GM12878 (cell line): Measurements from ENCODE around the gene DCTPP1. TPM values are rescaled to one million over a fixed set of nuclear protein-coding genes. Genes with fewer than 3 reads are reported as not detected.

Experiments
- CBFB ChIP-seq: IDR thresholded peaks from 2 replicates; pipeline ENCODE4 v1.6.1; 2016; ENCODE audit warnings: antibody characterized with exemption, low read depth
- FOS ChIP-seq: IDR thresholded peaks from 3 replicates; pipeline ENCODE4 v1.6.1; 2011; ENCODE audit warnings: borderline replicate concordance; ENCODE audit not compliant: insufficient read length; ENCODE audit errors: extremely low read depth
- FOXM1 ChIP-seq: IDR thresholded peaks from 2 replicates; pipeline ENCODE4 v1.6.1; 2012; ENCODE audit warnings: low read depth, mild to moderate bottlenecking, inconsistent platforms, low read length, moderate library complexity
- HCFC1 ChIP-seq: fragments of 150-350 bp; IDR thresholded peaks from 2 replicates; pipeline ENCODE4 v1.6.1; 2014; ENCODE audit warnings: low read length
- HDAC2 ChIP-seq: fragments of 200-600 bp; sonication (generic); IDR thresholded peaks from 2 replicates; pipeline ENCODE4 v1.6.1; 2017
- IKZF1 ChIP-seq: fragments of 450-650 bp; conservative IDR thresholded peaks from 2 replicates; pipeline ENCODE4 v1.6.1; 2017; ENCODE audit warnings: antibody characterized with exemption, mild to moderate bottlenecking
- LARP7 ChIP-seq: fragments of 450-650 bp; IDR thresholded peaks from 2 replicates; pipeline ENCODE4 v1.6.1; 2017; ENCODE audit warnings: mild to moderate bottlenecking
- MTA2 ChIP-seq: fragments of 450-650 bp; IDR thresholded peaks from 2 replicates; pipeline ENCODE4 v1.6.1; 2016; ENCODE audit warnings: low read depth, mild to moderate bottlenecking, moderate library complexity
- MXI1 ChIP-seq: fragments of 150-350 bp; IDR thresholded peaks from 2 replicates; pipeline ENCODE4 v1.6.1; 2011; ENCODE audit warnings: low read depth, mild to moderate bottlenecking, inconsistent platforms, low read length, improper control_type of control experiment
- NR2C1 ChIP-seq: fragments of 450-650 bp; IDR thresholded peaks from 2 replicates; pipeline ENCODE4 v1.6.1; 2017; ENCODE audit warnings: antibody characterized with exemption, mild to moderate bottlenecking, moderate library complexity
- PAX8 ChIP-seq: fragments of 450-650 bp; IDR thresholded peaks from 2 replicates; pipeline ENCODE4 v1.6.1; 2017; ENCODE audit warnings: mild to moderate bottlenecking, moderate library complexity
- POLR2AphosphoS2 ChIP-seq: IDR thresholded peaks from 2 replicates; pipeline ENCODE4 v1.6.1; 2011; ENCODE audit warnings: low read depth, mild to moderate bottlenecking, low read length, improper control_type of control experiment, moderate library complexity
- SIN3A ChIP-seq: IDR thresholded peaks from 2 replicates; pipeline ENCODE4 v1.6.1; 2012; ENCODE audit warnings: low read depth, low read length, improper control_type of control experiment
- SIX5 ChIP-seq: IDR thresholded peaks from 2 replicates; pipeline ENCODE4 v1.6.1; 2011; ENCODE audit warnings: mild to moderate bottlenecking, low read depth, low read length, moderate library complexity; ENCODE audit not compliant: severe bottlenecking
- SRF ChIP-seq, 2 experiments: IDR thresholded peaks; 2 replicates each; pipeline ENCODE4 v1.6.1; 2011; ENCODE audit warnings: low read depth in 2 of 2, low read length in 2 of 2, mild to moderate bottlenecking in 1 of 2, moderate library complexity in 1 of 2
- SUZ12 ChIP-seq: fragments of 200-600 bp; sonication (generic); IDR thresholded peaks from one replicate; pipeline ENCODE4 v1.6.1; 2018; ENCODE audit warnings: antibody characterized with exemption, mild to moderate bottlenecking; ENCODE audit not compliant: unreplicated experiment
- TARDBP ChIP-seq: IDR thresholded peaks from 2 replicates; pipeline ENCODE4 v1.6.1; 2016; ENCODE audit warnings: borderline replicate concordance
- TCF12 ChIP-seq: IDR thresholded peaks from 2 replicates; pipeline ENCODE4 v1.6.1; 2011; ENCODE audit warnings: low read depth, mild to moderate bottlenecking, low read length
- WRNIP1 ChIP-seq: IDR thresholded peaks from 2 replicates; pipeline ENCODE4 v1.6.1; 2011; ENCODE audit warnings: low read depth, low read length, improper control_type of control experiment, borderline replicate concordance
- ZNF384 ChIP-seq: IDR thresholded peaks from 2 replicates; pipeline ENCODE4 v1.6.1; 2012; ENCODE audit warnings: low read depth, mild to moderate bottlenecking, low read length, improper control_type of control experiment, borderline replicate concordance
- polyA plus RNA-seq, 11 experiments: library from polyadenylated mRNA; depleted of rRNA in 4 of 11; unstranded in 6 of 11; stranded (reverse) in 5 of 11; fragments of >200 nt; fragmentation: Nextera tagmentation in 4 of 11; fragmentation: Illumina TruSeq in 1 of 11; extraction: Ambion mirVana in 4 of 11; extraction: Trizol in 1 of 11; gene quantifications; 1 replicate in 1 of 11; 2 replicates in 10 of 11; pipeline versions ENCODE4 v1.2.1 to v1.2.3, GENCODE V29; 2011 to 2016; ENCODE audit warnings: inconsistent platforms in 2 of 11, missing spikeins in 2 of 11, low read depth in 1 of 11
- total RNA-seq, 4 experiments: library from RNA; depleted of rRNA in 3 of 4; stranded (reverse); fragments of >200 nt in 3 of 4; fragmentation: Illumina TruSeq in 1 of 4; extraction: Trizol in 1 of 4; gene quantifications; 2 replicates each; pipeline versions ENCODE4 v1.2.1 to v1.2.3, GENCODE V29; 2013 to 2021
- TF ChIP-seq, protein P1 (sequence below): fragments of 450-650 bp; IDR thresholded peaks from 2 replicates; pipeline ENCODE4 v1.6.1; 2018; ENCODE audit warnings: mild to moderate bottlenecking, low read depth, moderate library complexity; ENCODE audit not compliant: partially characterized antibody
- TF ChIP-seq, protein P2 (sequence below): IDR thresholded peaks from 2 replicates; pipeline ENCODE4 v1.6.1; 2011; ENCODE audit warnings: borderline replicate concordance, low read depth, mild to moderate bottlenecking, moderate library complexity, low read length; ENCODE audit not compliant: insufficient read depth, poor library complexity, severe bottlenecking
- TF ChIP-seq, protein P3 (sequence below): fragments of 450-650 bp; conservative IDR thresholded peaks from 2 replicates; pipeline ENCODE4 v1.6.1; 2017; ENCODE audit warnings: mild to moderate bottlenecking, moderate library complexity

The DCTPP1 gene
- total and polyA plus RNA-seq, 10 of the 15 experiments (the other 5 are each of a cell fraction or from before 2014, with no cell fraction given): 72.1 to 266 (median 157) TPM

DNA sequence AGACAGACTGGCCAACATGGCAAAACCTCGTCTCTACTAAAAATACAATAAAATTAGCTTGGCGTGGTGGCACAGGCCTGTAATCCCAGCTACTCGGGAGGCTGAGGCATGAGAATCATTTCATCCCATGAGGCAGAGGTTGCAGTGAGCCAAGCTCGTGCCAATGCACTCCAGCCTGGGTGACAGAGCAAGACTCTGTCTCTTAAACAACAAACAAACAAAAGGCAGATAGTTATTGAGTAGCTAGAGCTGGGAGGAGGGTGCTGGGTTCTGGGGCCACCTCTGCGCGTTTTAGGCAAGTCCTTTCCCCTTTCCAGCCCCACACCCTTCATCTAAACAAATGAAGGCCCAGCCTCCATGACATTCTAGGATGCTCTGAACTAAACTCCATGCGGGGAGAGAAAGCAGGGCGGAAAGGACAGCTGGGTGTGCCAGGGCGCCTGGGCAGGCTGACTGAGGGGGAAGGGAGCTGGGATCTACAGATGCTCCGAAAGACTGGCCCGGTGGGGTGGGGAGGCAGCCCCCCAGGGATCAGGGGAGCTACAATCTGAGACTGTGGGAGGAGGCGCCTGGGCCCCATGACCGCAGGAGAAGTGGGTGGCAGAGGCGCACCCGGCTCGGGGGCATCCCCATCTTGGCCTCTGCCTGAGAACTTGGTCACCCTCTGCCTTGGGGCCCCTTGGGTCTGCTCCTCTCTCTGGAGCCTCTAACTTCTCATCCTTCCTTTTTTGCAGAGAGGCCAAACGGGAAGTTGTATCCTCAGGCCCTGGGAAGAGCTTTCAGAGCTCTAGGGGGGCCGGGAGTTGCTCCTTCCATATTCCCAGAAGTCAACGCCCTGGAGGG, 43.6 kb upstream of the DCTPP1 start (continued):
- TF ChIP-seq, protein P1, sequence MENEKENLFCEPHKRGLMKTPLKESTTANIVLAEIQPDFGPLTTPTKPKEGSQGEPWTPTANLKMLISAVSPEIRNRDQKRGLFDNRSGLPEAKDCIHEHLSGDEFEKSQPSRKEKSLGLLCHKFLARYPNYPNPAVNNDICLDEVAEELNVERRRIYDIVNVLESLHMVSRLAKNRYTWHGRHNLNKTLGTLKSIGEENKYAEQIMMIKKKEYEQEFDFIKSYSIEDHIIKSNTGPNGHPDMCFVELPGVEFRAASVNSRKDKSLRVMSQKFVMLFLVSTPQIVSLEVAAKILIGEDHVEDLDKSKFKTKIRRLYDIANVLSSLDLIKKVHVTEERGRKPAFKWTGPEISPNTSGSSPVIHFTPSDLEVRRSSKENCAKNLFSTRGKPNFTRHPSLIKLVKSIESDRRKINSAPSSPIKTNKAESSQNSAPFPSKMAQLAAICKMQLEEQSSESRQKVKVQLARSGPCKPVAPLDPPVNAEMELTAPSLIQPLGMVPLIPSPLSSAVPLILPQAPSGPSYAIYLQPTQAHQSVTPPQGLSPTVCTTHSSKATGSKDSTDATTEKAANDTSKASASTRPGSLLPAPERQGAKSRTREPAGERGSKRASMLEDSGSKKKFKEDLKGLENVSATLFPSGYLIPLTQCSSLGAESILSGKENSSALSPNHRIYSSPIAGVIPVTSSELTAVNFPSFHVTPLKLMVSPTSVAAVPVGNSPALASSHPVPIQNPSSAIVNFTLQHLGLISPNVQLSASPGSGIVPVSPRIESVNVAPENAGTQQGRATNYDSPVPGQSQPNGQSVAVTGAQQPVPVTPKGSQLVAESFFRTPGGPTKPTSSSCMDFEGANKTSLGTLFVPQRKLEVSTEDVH: no peak
- TF ChIP-seq HCFC1 (no peak), IKZF1 (peak; percentile 97), FOXM1 (peak; percentile 39; the same call in 1 of the 2 replicates), SUZ12 (no peak), FOS (no peak), LARP7 (no peak), SIX5 (no peak), POLR2AphosphoS2 (no peak), WRNIP1 (no peak), ZNF384 (no peak), MTA2 (peak; percentile 80), TCF12 (peak; percentile 65; the same call in 1 of the 2 replicates), SRF (IDR thresholded peaks at IDR 0.05; ENCODE audit: low read depth in 2 of 2, low read length in 2 of 2) (no peak), TARDBP (peak; percentile 66; the same call in 1 of the 2 replicates), MXI1 (peak; percentile 38; the same call in 1 of the 2 replicates), HDAC2 (no peak), SIN3A (peak; percentile 59; the same call in 1 of the 2 replicates), NR2C1 (no peak), PAX8 (no peak), CBFB (peak; percentile 91)
- TF ChIP-seq, protein P2, sequence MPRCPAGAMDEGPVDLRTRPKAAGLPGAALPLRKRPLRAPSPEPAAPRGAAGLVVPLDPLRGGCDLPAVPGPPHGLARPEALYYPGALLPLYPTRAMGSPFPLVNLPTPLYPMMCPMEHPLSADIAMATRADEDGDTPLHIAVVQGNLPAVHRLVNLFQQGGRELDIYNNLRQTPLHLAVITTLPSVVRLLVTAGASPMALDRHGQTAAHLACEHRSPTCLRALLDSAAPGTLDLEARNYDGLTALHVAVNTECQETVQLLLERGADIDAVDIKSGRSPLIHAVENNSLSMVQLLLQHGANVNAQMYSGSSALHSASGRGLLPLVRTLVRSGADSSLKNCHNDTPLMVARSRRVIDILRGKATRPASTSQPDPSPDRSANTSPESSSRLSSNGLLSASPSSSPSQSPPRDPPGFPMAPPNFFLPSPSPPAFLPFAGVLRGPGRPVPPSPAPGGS: peak; percentile 70
- TF ChIP-seq, protein P3, sequence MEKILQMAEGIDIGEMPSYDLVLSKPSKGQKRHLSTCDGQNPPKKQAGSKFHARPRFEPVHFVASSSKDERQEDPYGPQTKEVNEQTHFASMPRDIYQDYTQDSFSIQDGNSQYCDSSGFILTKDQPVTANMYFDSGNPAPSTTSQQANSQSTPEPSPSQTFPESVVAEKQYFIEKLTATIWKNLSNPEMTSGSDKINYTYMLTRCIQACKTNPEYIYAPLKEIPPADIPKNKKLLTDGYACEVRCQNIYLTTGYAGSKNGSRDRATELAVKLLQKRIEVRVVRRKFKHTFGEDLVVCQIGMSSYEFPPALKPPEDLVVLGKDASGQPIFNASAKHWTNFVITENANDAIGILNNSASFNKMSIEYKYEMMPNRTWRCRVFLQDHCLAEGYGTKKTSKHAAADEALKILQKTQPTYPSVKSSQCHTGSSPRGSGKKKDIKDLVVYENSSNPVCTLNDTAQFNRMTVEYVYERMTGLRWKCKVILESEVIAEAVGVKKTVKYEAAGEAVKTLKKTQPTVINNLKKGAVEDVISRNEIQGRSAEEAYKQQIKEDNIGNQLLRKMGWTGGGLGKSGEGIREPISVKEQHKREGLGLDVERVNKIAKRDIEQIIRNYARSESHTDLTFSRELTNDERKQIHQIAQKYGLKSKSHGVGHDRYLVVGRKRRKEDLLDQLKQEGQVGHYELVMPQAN: peak; percentile 52
